ENCODE measurements around the gene NTN5.

The NTN5 gene

DNA sequence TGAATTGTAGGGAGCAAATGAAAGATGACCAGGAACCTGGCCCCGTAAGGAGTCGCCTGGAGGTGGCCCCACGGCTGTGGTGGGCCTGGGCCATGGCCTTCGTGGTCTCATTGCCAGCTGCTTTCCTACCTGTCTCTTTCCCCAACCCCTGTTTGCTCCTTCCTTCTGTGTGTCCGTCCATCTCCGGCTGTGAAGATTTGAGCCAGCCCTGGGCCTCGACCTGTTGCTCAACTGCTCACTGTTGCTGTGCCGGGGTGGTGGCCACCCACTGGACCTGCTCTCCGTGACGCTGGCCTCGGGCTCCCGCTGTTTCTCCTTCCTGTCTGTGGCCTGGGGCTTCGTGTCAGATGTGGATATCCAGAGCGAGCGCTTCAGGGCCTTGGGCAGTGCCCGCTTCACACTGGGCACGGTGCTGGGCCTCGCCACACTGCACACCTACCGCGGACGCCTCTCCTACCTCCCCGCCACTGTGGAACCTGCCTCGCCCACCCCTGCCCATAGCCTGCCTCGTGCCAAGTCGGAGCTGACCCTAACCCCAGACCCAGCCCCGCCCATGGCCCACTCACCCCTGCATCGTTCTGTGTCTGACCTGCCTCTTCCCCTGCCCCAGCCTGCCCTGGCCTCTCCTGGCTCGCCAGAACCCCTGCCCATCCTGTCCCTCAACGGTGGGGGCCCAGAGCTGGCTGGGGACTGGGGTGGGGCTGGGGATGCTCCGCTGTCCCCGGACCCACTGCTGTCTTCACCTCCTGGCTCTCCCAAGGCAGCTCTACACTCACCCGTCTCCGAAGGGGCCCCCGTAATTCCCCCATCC lies 44.1 kb downstream of the NTN5 start:
- no peak overlapping the region for H3K4me3 ChIP-seq (ENCODE audit: low read length)
- no peak for TF ChIP-seq ZNF274 (IDR thresholded peaks at IDR 0.05; ENCODE audit: low read depth, low read length)

DNA sequence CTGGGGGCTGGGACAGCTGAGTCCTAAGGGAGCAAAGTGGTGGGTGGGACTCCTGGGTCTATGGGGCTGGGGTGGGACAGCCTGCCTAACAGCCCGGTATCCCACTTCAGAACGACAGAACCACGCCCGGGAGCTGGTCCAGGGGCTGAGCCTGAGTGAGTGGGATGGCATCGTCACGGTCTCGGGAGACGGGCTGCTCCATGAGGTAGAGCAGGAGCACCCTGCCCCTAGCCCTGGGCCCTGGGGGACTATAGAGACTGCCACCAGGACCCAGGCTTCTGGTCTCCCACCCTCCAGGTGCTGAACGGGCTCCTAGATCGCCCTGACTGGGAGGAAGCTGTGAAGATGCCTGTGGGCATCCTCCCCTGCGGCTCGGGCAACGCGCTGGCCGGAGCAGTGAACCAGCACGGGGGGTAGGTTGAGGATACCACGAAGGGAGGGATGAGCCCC lies 44.9 kb downstream of the NTN5 start:
- TF ChIP-seq ZNF274 (IDR thresholded peaks at IDR 0.05; ENCODE audit: low read depth, low read length): no peak
- H3K4me3 ChIP-seq (ENCODE audit: low read length): no peak overlapping the region

DNA sequence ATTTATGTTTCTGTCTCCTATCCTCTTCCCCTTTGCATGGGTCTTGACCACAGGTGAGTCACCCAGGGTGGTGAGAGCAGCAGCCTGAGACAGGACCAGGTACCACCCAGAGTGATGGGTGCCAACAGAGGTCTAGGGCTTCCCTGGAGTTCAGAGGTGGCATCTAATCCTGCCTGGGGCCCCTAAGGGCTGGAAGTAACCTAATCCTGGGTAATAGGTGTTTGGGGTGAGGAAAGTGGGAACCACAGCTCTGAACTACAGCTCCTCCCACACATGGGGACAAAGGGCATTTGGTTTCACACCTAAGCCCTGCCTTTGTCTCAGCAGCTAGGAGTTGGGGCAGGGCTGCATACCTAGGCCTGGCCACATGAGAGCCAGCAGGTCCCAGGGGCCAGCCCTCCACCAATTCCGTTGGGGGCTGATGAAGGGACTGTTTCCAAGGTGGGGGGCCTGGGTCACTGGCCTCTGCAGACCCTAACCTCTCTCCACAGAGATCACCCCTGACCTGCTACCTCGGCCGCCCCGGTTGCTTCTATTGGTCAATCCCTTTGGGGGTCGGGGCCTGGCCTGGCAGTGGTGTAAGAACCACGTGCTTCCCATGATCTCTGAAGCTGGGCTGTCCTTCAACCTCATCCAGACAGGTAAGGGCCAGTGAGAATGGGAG lies 45.5 kb downstream of the NTN5 start:
- no peak for TF ChIP-seq ZNF274 (IDR thresholded peaks at IDR 0.05; ENCODE audit: low read depth, low read length)
- no peak overlapping the region for H3K4me3 ChIP-seq (ENCODE audit: low read length)

DNA sequence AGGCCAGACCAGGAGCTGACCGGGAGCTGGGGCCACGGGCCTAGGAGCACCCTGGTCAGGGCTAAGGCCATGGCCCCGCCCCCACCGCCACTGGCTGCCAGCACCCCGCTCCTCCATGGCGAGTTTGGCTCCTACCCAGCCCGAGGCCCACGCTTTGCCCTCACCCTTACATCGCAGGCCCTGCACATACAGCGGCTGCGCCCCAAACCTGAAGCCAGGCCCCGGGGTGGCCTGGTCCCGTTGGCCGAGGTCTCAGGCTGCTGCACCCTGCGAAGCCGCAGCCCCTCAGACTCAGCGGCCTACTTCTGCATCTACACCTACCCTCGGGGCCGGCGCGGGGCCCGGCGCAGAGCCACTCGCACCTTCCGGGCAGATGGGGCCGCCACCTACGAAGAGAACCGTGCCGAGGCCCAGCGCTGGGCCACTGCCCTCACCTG lies 46.9 kb downstream of the NTN5 start:
- H3K4me3 ChIP-seq (ENCODE audit: low read length): no peak overlapping the region
- no peak for TF ChIP-seq ZNF274 (IDR thresholded peaks at IDR 0.05; ENCODE audit: low read depth, low read length)

DNA sequence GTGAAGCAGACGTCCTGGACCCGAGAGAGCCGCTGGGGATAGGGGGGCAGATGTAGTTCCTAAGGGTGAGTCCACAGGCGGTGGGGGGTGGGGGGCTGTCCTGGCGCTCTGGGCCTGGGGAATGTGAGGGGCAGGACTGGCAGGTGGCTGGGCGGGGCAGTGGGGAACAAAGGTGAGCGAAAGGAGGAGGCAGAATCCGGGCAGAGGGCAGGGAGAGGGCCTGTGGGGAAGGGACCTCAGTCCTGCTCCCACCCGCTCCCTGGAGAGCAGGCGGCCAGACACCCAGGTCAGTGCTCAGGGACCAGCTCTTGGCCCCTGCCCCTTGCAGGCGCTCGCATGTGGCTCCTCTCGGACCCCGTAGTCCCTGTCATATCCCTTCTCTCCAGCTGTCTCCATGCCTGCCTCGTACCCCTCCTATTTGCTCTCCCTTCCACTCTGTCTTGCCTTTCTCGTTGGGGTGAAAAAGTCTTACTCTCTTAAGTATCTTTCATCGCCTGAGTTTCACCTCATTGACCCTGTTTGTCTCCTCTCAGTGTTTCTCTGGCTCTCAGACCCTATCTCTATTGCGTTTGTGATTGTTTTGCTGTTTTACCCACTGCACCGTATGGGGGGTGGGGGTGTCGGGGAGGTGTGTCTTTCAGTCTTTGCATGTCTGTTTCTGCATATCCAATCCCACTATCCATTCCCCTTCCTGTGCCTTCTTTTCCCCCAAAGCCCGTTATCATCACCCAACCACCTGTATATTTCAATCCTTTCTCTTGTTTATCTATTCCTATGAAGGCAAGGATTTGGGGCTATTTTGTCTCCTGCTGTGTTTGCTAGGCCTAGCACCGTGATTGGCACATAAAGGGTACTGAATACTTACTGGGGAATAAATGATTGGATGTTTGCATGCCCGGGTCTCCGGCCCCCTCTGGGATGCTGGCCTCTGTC lies 47.8 kb downstream of the NTN5 start:
- H3K4me3 ChIP-seq (ENCODE audit: low read length): peak overlapping the region; percentile 49; the same call in 1 of the 2 replicates
- no peak for TF ChIP-seq ZNF274 (IDR thresholded peaks at IDR 0.05; ENCODE audit: low read depth, low read length)

DNA sequence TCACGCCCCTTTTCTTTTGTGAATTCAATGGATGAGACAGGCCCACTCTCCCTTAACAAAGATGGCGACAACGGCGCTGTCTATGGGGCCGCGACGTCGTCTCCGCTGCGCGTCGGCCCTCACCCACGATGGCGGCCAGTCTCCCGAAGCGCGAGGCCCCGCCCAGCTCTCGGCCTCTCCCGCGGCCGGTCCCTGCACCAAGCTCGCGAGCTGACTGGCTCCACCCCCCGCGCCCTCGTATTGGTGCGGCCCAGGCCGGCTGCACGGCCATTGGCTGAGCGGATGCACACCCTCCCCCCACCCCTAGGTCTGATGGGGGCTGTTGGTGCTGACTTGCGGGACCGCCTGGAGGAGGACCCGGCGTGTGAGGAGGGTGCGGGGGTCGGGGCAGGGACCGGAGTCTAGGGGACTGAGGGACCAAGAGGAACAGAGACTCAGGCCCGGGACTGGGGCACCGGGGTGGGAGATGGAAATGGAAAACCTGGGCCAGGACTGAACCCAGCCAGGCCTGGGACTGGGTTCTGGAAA lies 48.7 kb downstream of the NTN5 start:
- H3K4me3 ChIP-seq (ENCODE audit: low read length): peak overlapping the region; percentile 60; the same call in 1 of the 2 replicates
- no peak for TF ChIP-seq ZNF274 (IDR thresholded peaks at IDR 0.05; ENCODE audit: low read depth, low read length)

DNA sequence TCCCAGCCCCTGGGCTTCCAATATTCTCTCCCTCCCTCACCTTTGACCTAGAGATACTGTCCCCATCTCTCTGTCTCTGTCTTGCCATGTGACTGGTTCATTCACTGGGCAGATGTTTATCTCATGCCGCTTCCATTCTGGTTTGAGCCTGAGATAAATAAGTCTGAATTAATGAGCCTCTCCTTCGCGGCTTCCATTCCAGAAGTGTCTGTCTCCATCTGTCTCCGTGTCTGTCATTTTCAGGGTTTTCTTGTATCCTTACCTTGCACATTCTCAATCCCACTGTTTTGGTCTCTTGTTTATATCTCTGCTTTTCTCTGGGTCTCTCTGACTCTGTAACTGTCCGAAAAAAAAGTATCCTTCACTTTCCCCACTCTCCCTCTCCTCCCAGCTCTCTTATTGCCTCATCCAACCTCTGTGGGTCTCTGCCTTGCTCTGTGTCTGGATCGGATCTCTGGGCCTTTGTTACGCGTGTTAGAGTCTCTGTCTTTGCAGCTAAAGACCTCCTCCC lies 49.2 kb downstream of the NTN5 start:
- peak overlapping the region; percentile 60; the same call in 1 of the 2 replicates for H3K4me3 ChIP-seq (ENCODE audit: low read length)
- TF ChIP-seq ZNF274 (IDR thresholded peaks at IDR 0.05; ENCODE audit: low read depth, low read length): no peak

DNA sequence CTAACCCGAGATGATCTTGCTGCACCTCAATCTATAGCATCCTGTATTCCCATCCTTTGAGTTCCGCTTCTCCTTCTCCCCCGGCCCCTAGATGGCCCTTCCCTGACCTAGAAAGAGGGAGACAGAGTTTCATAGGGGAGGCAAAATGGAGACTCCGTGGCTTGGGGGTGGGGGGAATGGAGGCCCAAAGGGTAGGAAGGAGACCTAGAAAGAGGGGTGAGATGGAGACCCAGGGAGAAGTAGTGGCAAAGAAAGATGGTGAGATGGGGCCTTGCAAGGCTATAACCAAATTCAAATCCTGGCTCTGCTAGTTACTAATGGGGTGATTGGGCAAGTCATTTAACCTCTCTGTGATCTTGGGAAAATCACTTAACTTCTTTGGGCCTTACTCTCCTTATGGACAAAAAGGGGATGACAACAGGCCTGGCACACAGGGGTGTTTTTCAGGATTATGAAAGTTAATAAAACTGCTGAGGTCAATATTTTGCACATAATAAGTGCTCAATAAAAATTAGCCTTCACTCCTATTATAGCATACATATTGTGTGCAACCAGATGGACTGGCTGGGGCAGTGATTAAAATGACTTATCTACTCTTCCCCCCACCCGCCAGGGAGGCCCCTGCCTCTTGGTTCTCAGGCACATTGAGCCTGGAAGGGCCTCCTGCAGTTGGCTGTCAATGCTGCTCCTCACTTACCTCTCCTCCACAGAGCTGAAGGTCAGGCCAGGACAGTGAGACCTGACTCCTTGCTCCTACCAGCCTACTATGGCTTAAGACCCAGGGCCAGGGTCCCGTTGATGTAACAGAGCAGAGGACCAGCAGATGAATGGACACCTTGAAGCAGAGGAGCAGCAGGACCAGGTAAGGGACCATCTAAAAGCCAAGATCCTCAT lies 52.9 kb downstream of the NTN5 start:
- H3K4me3 ChIP-seq (ENCODE audit: low read length): peak overlapping the region; percentile 73
- TF ChIP-seq ZNF274 (IDR thresholded peaks at IDR 0.05; ENCODE audit: low read depth, low read length): no peak

DNA sequence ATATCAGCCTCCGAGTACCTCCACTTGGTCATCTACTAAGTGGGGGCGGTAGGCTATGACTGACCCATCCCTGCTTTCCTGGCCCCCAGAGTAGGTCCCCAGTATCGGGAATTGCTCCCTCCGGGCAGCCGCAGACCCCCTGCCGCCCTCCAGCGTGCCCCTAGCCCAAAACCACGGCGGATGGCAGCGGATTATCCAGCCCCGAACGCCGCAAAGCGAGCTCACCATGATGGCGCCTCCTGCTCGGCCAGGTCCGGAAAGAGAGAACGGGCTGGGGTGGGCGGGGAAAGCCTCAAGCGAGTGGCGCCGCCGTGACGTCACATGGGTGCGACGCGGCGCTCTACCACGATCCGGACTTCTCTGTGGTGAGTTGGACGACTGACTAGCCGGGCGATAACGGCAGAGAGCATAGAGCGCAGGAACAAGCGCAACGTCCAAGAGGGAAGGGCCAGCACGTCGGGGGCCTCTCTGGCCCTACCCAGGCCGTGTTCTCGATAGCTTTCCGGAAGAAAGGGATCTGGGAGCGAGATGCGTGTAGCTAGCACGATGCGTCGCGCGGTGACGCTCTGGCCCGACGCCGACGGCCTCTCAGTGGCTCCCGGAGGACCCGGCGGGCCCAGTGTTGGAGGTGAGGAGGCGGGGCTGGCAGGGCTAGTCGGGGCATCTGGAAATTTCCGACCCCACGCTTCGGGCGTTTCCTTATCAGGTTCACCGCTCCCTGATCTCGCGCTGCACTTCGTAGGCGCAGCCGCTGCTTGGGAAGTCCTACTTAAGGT lies 53.7 kb downstream of the NTN5 start, which contains the start of the genes RPL18 and SPHK2:
Gene RPL18, minus strand, starts transcription at position 263 of the 776 bp plus-strand sequence. Its CDS starts 35 bp downstream, at position 228.
Gene SPHK2, plus strand, starts transcription at position 591 of the 776 bp plus-strand sequence. CDS start 1,009 bp downstream, outside the sequence.
- no peak for TF ChIP-seq ZNF274 (IDR thresholded peaks at IDR 0.05; ENCODE audit: low read depth, low read length)
- peak within 1 kb of the TSS; percentile 97 for H3K4me3 ChIP-seq (ENCODE audit: low read length)

DNA sequence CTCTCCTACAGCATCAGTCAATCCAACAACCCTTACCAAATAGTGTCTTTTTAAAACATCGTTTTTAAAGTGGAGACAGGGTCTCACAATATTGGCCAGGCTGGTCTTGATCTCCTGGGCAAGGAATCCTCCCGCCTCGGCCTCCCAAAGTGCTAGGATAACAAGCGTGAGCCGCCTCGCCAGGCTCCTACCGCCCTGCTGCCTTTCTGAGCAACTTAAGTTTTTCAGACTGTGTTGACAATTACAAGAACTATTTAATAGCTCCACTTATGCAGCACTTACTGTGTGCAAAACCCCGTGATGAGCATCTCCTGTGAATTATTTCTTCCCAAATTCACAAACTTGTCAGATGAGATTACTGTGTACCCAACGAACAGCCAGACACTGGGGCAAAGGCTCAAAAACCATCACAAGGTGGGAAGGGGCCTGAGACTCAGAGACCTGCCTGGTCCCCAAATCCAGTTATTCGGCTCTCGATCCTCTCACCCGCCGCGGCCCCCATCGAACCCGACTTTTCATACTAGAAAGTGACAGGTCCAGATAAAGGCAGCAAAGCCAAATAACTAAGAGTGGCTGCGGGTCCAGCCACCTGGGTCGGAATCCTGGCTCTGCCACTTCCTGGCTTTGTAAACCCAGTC lies 54.4 kb downstream of the NTN5 start:
- no peak for TF ChIP-seq ZNF274 (IDR thresholded peaks at IDR 0.05; ENCODE audit: low read depth, low read length)
- H3K4me3 ChIP-seq (ENCODE audit: low read length): peak overlapping the region; percentile 97
